Activated naive CD8-positive, alpha-beta T cell (primary cell): ENCODE measurements around the gene RPAP3.
A peak's percentile ranks its signal among the peaks of the same experiment; 100 is the strongest.

Experiments used
- H3K27ac Mint-ChIP-seq: one replicate; pipeline ENCODE4 v1.8.0; 2021; ENCODE audit warnings: mixed read lengths
- H3K27me3 Mint-ChIP-seq: one replicate; pipeline ENCODE4 v1.8.0; 2021; ENCODE audit warnings: mixed read lengths
- H3K36me3 Mint-ChIP-seq: one replicate; pipeline ENCODE4 v1.8.0; 2021; ENCODE audit warnings: mixed read lengths
- H3K4me1 Mint-ChIP-seq: one replicate; pipeline ENCODE4 v1.8.0; 2021; ENCODE audit warnings: low read depth, mixed read lengths
- H3K4me3 Mint-ChIP-seq: one replicate; pipeline ENCODE4 v1.8.0; 2021; ENCODE audit warnings: mild to moderate bottlenecking, mixed read lengths
- H3K9me3 Mint-ChIP-seq: one replicate; pipeline ENCODE4 v1.8.0; 2021; ENCODE audit warnings: low read depth, mixed read lengths

RPAP3 gene

GRCh38 chr12:47734725-47735480 lies 29.1 kb upstream of the RPAP3 start:
- no peak overlapping the region for H3K4me3 Mint-ChIP-seq
- H3K27ac Mint-ChIP-seq: no peak overlapping the region
- peaks cover 1% of the 10 kb centered on the region for H3K4me1 Mint-ChIP-seq
- H3K36me3 Mint-ChIP-seq: no peaks in the 10 kb centered on the region
- H3K9me3 Mint-ChIP-seq: no peaks in the 10 kb centered on the region
- H3K27me3 Mint-ChIP-seq: no peaks in the 10 kb centered on the region

- H3K27me3 Mint-ChIP-seq: no peaks in the 10 kb centered on the region
- no peaks in the 10 kb centered on the region for H3K9me3 Mint-ChIP-seq
- no peak overlapping the region for H3K27ac Mint-ChIP-seq
- peaks cover 1% of the 10 kb centered on the region for H3K4me1 Mint-ChIP-seq
- no peak overlapping the region for H3K4me3 Mint-ChIP-seq
- peaks cover 3% of the 10 kb centered on the region for H3K36me3 Mint-ChIP-seq
Observed at GRCh38 chr12:47733142-47733541, 27.3 kb upstream of the RPAP3 start.

- H3K36me3 Mint-ChIP-seq: peaks cover 3% of the 10 kb centered on the region
- no peak overlapping the region for H3K27ac Mint-ChIP-seq
- no peaks in the 10 kb centered on the region for H3K9me3 Mint-ChIP-seq
- H3K4me3 Mint-ChIP-seq: no peak overlapping the region
- H3K27me3 Mint-ChIP-seq: no peaks in the 10 kb centered on the region
- peaks cover 1% of the 10 kb centered on the region for H3K4me1 Mint-ChIP-seq
Observed at GRCh38 chr12:47732504-47732903, 26.7 kb upstream of the RPAP3 start.

- Mint-ChIP-seq H3K4me1 (no peaks in the 10 kb centered on the region), H3K27me3 (no peaks in the 10 kb centered on the region)
Observed at GRCh38 chr12:47731723-47732122, 25.9 kb upstream of the RPAP3 start.

GRCh38 chr12:47730341-47730744 lies 24.5 kb upstream of the RPAP3 start:
- Mint-ChIP-seq H3K4me3 (no peak overlapping the region), H3K36me3 (peaks cover 3% of the 10 kb centered on the region), H3K4me1 (no peaks in the 10 kb centered on the region), H3K27ac (no peak overlapping the region), H3K9me3 (no peaks in the 10 kb centered on the region), H3K27me3 (no peaks in the 10 kb centered on the region)

More at GRCh38 chr12:47731723-47732122, 25.9 kb upstream of the RPAP3 start:
- no peak overlapping the region for H3K27ac Mint-ChIP-seq
- H3K4me3 Mint-ChIP-seq: no peak overlapping the region
- H3K9me3 Mint-ChIP-seq: no peaks in the 10 kb centered on the region
- H3K36me3 Mint-ChIP-seq: peaks cover 3% of the 10 kb centered on the region

GRCh38 chr12:47729233-47729632 lies 23.4 kb upstream of the RPAP3 start:
- Mint-ChIP-seq H3K27me3 (no peaks in the 10 kb centered on the region), H3K4me3 (no peak overlapping the region), H3K36me3 (peaks cover 3% of the 10 kb centered on the region), H3K4me1 (no peaks in the 10 kb centered on the region), H3K9me3 (no peaks in the 10 kb centered on the region), H3K27ac (no peak overlapping the region)

- H3K27me3 Mint-ChIP-seq: no peaks in the 10 kb centered on the region
- H3K36me3 Mint-ChIP-seq: peaks cover 3% of the 10 kb centered on the region
- peaks cover 14% of the 10 kb centered on the region for H3K4me1 Mint-ChIP-seq
- no peak overlapping the region for H3K4me3 Mint-ChIP-seq
- H3K9me3 Mint-ChIP-seq: no peaks in the 10 kb centered on the region
- peak overlapping the region; percentile 58 for H3K27ac Mint-ChIP-seq
Observed at GRCh38 chr12:47725893-47726292, 20.1 kb upstream of the RPAP3 start.

GRCh38 chr12:47725091-47725772 lies 19.4 kb upstream of the RPAP3 start, which contains the start of gene ENDOU:
TSS of gene ENDOU (minus strand) at chr12:47725490. CDS start at chr12:47725413, 77 bp downstream.
- Mint-ChIP-seq H3K36me3 (peaks cover 3% of the 10 kb centered on the region), H3K4me3 (no peak within 1 kb of the TSS), H3K4me1 (peaks cover 17% of the 10 kb centered on the region), H3K27ac (peak within 1 kb of the TSS; percentile 58), H3K9me3 (no peaks in the 10 kb centered on the region), H3K27me3 (no peaks in the 10 kb centered on the region)

GRCh38 chr12:47722941-47723631 lies 17.3 kb upstream of the RPAP3 start:
- Mint-ChIP-seq H3K36me3 (peaks cover 5% of the 10 kb centered on the region), H3K9me3 (no peaks in the 10 kb centered on the region), H3K27me3 (no peaks in the 10 kb centered on the region), H3K4me1 (peaks cover 21% of the 10 kb centered on the region), H3K27ac (peak overlapping the region; percentile 24), H3K4me3 (no peak overlapping the region)

GRCh38 chr12:47722136-47722834 lies 16.5 kb upstream of the RPAP3 start:
- no peak overlapping the region for H3K27ac Mint-ChIP-seq
- H3K36me3 Mint-ChIP-seq: peaks cover 5% of the 10 kb centered on the region
- no peaks in the 10 kb centered on the region for H3K27me3 Mint-ChIP-seq
- H3K4me3 Mint-ChIP-seq: no peak overlapping the region
- peaks cover 29% of the 10 kb centered on the region for H3K4me1 Mint-ChIP-seq
- no peaks in the 10 kb centered on the region for H3K9me3 Mint-ChIP-seq

- H3K27ac Mint-ChIP-seq: peak overlapping the region; percentile 10
- H3K9me3 Mint-ChIP-seq: no peaks in the 10 kb centered on the region
- peaks cover 35% of the 10 kb centered on the region for H3K4me1 Mint-ChIP-seq
- H3K36me3 Mint-ChIP-seq: peaks cover 5% of the 10 kb centered on the region
- H3K27me3 Mint-ChIP-seq: no peaks in the 10 kb centered on the region
- peak overlapping the region; percentile 3 for H3K4me3 Mint-ChIP-seq
Observed at GRCh38 chr12:47721431-47721973, 15.7 kb upstream of the RPAP3 start.

GRCh38 chr12:47718531-47718930 lies 12.7 kb upstream of the RPAP3 start:
- no peaks in the 10 kb centered on the region for H3K9me3 Mint-ChIP-seq
- H3K27me3 Mint-ChIP-seq: no peaks in the 10 kb centered on the region
- H3K36me3 Mint-ChIP-seq: peaks cover 5% of the 10 kb centered on the region
- H3K4me3 Mint-ChIP-seq: no peak overlapping the region
- H3K27ac Mint-ChIP-seq: no peak overlapping the region
- H3K4me1 Mint-ChIP-seq: peaks cover 47% of the 10 kb centered on the region

GRCh38 chr12:47717443-47718193 lies 11.8 kb upstream of the RPAP3 start:
- Mint-ChIP-seq H3K9me3 (no peaks in the 10 kb centered on the region), H3K27ac (peak overlapping the region; percentile 79), H3K36me3 (peaks cover 5% of the 10 kb centered on the region), H3K4me1 (peaks cover 47% of the 10 kb centered on the region), H3K4me3 (peak overlapping the region; percentile 20), H3K27me3 (no peaks in the 10 kb centered on the region)

- Mint-ChIP-seq H3K9me3 (no peaks in the 10 kb centered on the region), H3K4me3 (no peak overlapping the region), H3K36me3 (peaks cover 5% of the 10 kb centered on the region), H3K4me1 (peaks cover 44% of the 10 kb centered on the region), H3K27me3 (no peaks in the 10 kb centered on the region), H3K27ac (no peak overlapping the region)
Observed at GRCh38 chr12:47717046-47717442, 11.2 kb upstream of the RPAP3 start.
